Loucy (cell line): ENCODE data around the gene NRIP1.

Experiments
- H2AFZ ChIP-seq: fragments of 200-600 bp; sonication (generic); 2 replicates; pipeline ENCODE4 v1.6.0; 2016; ENCODE audit warnings: antibody characterized with exemption, mild to moderate bottlenecking, low read length, moderate library complexity
- H3F3A ChIP-seq: fragments of 200-600 bp; 2 replicates; pipeline ENCODE4 v1.6.0; 2016; ENCODE audit warnings: antibody characterized with exemption, low read depth, mild to moderate bottlenecking
- H3K27me3 ChIP-seq: fragments of 200-600 bp; sonication (generic); 2 replicates; pipeline ENCODE4 v1.6.1; 2014; ENCODE audit warnings: low read length, mild to moderate bottlenecking; ENCODE audit not compliant: insufficient read depth, poor library complexity, severe bottlenecking
- H3K36me3 ChIP-seq: fragments of 200-600 bp; sonication (generic); 2 replicates; pipeline ENCODE4 v1.6.1; 2016; ENCODE audit warnings: low read length; ENCODE audit not compliant: insufficient read depth
- H3K4me1 ChIP-seq: fragments of 200-600 bp; sonication (generic); 2 replicates; pipeline ENCODE4 v1.5.1; 2014; ENCODE audit warnings: low read length, mild to moderate bottlenecking; ENCODE audit not compliant: insufficient read depth, poor library complexity, severe bottlenecking
- H3K4me2 ChIP-seq: fragments of 200-600 bp; sonication (generic); 2 replicates; pipeline ENCODE4 v1.6.0; 2014; ENCODE audit warnings: antibody characterized with exemption, low read length, low read depth, mild to moderate bottlenecking; ENCODE audit not compliant: poor library complexity, severe bottlenecking
- H3K4me3 ChIP-seq: fragments of 200-600 bp; sonication (generic); 2 replicates; pipeline ENCODE4 v1.5.1; 2014; ENCODE audit warnings: low read length, mild to moderate bottlenecking, mixed read lengths; ENCODE audit not compliant: poor library complexity, severe bottlenecking
- H3K79me2 ChIP-seq: fragments of 200-600 bp; sonication (generic); 2 replicates; pipeline ENCODE4 v1.6.1; 2014; ENCODE audit warnings: low read length; ENCODE audit not compliant: insufficient read depth
- H3K9ac ChIP-seq: fragments of 200-600 bp; sonication (generic); 2 replicates; pipeline ENCODE4 v1.6.0; 2014; ENCODE audit warnings: mild to moderate bottlenecking, low read depth, low read length, moderate library complexity; ENCODE audit not compliant: poor library complexity, severe bottlenecking
- H3K9me2 ChIP-seq: fragments of 200-600 bp; sonication (generic); replicated peaks from 2 replicates; pipeline ENCODE4 v1.6.1; 2016; ENCODE audit warnings: low read depth, low read length, mixed read lengths
- H3K9me3 ChIP-seq: fragments of 200-600 bp; sonication (generic); 2 replicates; pipeline ENCODE4 v1.6.1; 2014; ENCODE audit warnings: mild to moderate bottlenecking, antibody characterized with exemption, low read length, low read depth; ENCODE audit not compliant: insufficient read depth
- H4K20me1 ChIP-seq: fragments of 200-600 bp; sonication (generic); 2 replicates; pipeline ENCODE4 v1.6.0; 2014; ENCODE audit warnings: antibody characterized with exemption, low read length, mild to moderate bottlenecking; ENCODE audit not compliant: insufficient read depth, poor library complexity, severe bottlenecking
- EZH2phosphoT487 ChIP-seq: fragments of 200-600 bp; IDR thresholded peaks from 2 replicates; pipeline ENCODE4 v1.6.1; 2018; ENCODE audit warnings: antibody characterized with exemption, mild to moderate bottlenecking, moderate library complexity, borderline replicate concordance
- TF ChIP-seq, protein P1 (sequence below): fragments of 200-600 bp; sonication (generic); conservative IDR thresholded peaks from 2 replicates; pipeline ENCODE4 v1.5.1; 2014; ENCODE audit warnings: mild to moderate bottlenecking, antibody characterized with exemption, low read length

Gene NRIP1

DNA sequence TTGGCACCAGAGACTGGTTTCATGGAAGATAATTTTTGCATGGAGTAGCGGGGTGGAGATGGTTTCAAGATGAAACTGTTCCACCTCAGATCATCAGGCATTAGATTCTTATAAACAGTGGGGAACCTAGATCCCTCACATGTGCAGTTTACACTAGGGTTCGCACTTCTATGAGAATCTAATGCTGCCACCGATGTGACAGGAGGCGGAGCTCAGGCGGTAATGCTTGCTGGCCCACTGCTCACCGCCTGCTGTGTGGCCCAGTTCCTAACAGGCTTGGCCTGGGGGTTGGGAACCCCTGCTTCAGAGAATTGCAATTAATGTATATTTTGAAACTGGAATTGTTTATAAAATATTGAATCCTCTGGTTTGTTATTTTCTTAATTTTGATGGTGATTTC lies 92.1 kb downstream of the NRIP1 start:
- no peaks in the 10 kb centered on the region for H3K9me3 ChIP-seq
- H3K79me2 ChIP-seq, result peaks cover 6% of the 10 kb centered on the region
- no peaks in the 10 kb centered on the region for H3K27me3 ChIP-seq
- H3K4me1 ChIP-seq, result no peaks in the 10 kb centered on the region
- no peak overlapping the region for H3K4me3 ChIP-seq
- peaks cover 21% of the 10 kb centered on the region; the same call in 1 of the 2 replicates for H3K36me3 ChIP-seq
- H2AFZ ChIP-seq, result no peak overlapping the region
- TF ChIP-seq, protein P1, sequence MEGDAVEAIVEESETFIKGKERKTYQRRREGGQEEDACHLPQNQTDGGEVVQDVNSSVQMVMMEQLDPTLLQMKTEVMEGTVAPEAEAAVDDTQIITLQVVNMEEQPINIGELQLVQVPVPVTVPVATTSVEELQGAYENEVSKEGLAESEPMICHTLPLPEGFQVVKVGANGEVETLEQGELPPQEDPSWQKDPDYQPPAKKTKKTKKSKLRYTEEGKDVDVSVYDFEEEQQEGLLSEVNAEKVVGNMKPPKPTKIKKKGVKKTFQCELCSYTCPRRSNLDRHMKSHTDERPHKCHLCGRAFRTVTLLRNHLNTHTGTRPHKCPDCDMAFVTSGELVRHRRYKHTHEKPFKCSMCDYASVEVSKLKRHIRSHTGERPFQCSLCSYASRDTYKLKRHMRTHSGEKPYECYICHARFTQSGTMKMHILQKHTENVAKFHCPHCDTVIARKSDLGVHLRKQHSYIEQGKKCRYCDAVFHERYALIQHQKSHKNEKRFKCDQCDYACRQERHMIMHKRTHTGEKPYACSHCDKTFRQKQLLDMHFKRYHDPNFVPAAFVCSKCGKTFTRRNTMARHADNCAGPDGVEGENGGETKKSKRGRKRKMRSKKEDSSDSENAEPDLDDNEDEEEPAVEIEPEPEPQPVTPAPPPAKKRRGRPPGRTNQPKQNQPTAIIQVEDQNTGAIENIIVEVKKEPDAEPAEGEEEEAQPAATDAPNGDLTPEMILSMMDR, result no peak
- H3F3A ChIP-seq, result no peaks in the 10 kb centered on the region
- no peak overlapping the region for H3K4me2 ChIP-seq
- H3K9ac ChIP-seq, result no peak overlapping the region
- H4K20me1 ChIP-seq, result peaks cover 9% of the 10 kb centered on the region
- H3K9me2 ChIP-seq, result no peaks in the 10 kb centered on the region

DNA sequence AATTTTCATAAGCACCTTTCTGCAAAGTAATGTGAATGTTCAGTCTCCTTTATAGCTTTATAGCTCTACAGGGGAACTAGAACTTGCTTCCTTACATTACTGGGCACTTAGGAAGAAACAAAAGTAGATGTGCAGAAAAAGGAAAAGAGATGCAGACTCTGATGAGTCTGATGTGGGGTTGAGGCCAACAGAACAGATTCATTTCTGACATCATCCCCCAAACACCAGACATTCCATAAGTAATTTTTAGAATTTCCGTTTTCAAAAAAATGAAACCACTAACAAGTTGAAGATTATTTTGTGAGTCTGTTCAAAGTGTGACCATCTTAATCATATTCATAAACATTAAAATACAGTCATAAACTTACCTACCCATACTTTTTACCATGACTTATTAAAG lies 96.0 kb downstream of the NRIP1 start:
- H4K20me1 ChIP-seq, result peaks cover 4% of the 10 kb centered on the region
- no peaks in the 10 kb centered on the region for H3K27me3 ChIP-seq
- no peaks in the 10 kb centered on the region for H3K9me2 ChIP-seq
- H2AFZ ChIP-seq, result no peak overlapping the region
- no peak overlapping the region for H3K9ac ChIP-seq
- no peaks in the 10 kb centered on the region for H3K4me1 ChIP-seq
- no peaks in the 10 kb centered on the region for H3K9me3 ChIP-seq
- no peaks in the 10 kb centered on the region for H3F3A ChIP-seq
- no peak overlapping the region for H3K4me3 ChIP-seq
- no peak overlapping the region for H3K4me2 ChIP-seq
- H3K79me2 ChIP-seq, result no peaks in the 10 kb centered on the region; the same call in 1 of the 2 replicates
- H3K36me3 ChIP-seq, result peaks cover 41% of the 10 kb centered on the region; the same call in 1 of the 2 replicates
- no peak for TF ChIP-seq EZH2phosphoT487
- TF ChIP-seq, protein P1, result no peak

DNA sequence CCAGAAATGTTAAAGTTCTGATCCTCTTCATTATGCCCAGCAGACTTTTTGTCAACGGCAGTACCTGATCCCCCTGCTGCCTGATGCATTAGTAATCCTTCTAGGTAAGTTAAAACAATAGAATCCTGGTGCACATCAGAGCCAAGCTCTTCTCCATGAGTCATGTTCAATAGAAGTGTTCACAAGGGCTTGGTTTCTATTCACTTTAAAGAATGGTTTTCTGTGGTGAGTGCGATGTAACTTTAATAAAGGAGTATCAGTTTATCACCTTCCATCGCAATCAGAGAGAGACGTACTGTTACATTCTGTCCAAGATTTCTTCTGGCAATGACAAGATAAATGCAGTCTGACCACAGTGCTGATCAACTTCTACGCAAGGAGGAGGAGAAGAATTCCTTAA lies 96.8 kb downstream of the NRIP1 start:
- Histone ChIP-seq H3K4me1 (no peaks in the 10 kb centered on the region), H4K20me1 (peaks cover 4% of the 10 kb centered on the region), H3K79me2 (no peaks in the 10 kb centered on the region; the same call in 1 of the 2 replicates), H3K27me3 (no peaks in the 10 kb centered on the region), H3K4me2 (no peak overlapping the region), H3K4me3 (no peak overlapping the region), H3K9me2 (no peaks in the 10 kb centered on the region), H3K9ac (no peak overlapping the region), H3F3A (no peaks in the 10 kb centered on the region), H2AFZ (no peak overlapping the region), H3K36me3 (peaks cover 48% of the 10 kb centered on the region; the same call in 1 of the 2 replicates), H3K9me3 (no peaks in the 10 kb centered on the region)
- TF ChIP-seq, protein P1, result no peak
- no peak for TF ChIP-seq EZH2phosphoT487
